Astrocyte (in vitro differentiated cells and primary cell): ENCODE data around the gene CASK.

Experiments used
- EZH2 ChIP-seq: IDR thresholded peaks from 2 replicates; pipeline ENCODE4 v1.6.1; 2012; ENCODE audit warnings: mild to moderate bottlenecking, low read length, inconsistent platforms; ENCODE audit not compliant: insufficient read depth
- TF ChIP-seq, protein P1 (sequence below): IDR thresholded peaks from 2 replicates; pipeline ENCODE4 v1.5.1; 2011; ENCODE audit warnings: low read depth, mild to moderate bottlenecking, inconsistent platforms, low read length, moderate library complexity; ENCODE audit not compliant: insufficient read depth

- TF ChIP-seq, protein P1, sequence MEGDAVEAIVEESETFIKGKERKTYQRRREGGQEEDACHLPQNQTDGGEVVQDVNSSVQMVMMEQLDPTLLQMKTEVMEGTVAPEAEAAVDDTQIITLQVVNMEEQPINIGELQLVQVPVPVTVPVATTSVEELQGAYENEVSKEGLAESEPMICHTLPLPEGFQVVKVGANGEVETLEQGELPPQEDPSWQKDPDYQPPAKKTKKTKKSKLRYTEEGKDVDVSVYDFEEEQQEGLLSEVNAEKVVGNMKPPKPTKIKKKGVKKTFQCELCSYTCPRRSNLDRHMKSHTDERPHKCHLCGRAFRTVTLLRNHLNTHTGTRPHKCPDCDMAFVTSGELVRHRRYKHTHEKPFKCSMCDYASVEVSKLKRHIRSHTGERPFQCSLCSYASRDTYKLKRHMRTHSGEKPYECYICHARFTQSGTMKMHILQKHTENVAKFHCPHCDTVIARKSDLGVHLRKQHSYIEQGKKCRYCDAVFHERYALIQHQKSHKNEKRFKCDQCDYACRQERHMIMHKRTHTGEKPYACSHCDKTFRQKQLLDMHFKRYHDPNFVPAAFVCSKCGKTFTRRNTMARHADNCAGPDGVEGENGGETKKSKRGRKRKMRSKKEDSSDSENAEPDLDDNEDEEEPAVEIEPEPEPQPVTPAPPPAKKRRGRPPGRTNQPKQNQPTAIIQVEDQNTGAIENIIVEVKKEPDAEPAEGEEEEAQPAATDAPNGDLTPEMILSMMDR = no peak
- TF ChIP-seq EZH2 = no peak
These were observed 219.8 kb downstream of the CASK start for GRCh38 chrX:41703574-41704029.
